KMS-11 (cell line): ENCODE measurements around the gene FAM118A.

ENCODE experiments used
- H2AFZ ChIP-seq: fragments of 200-600 bp; sonication (generic); 2 replicates; pipeline ENCODE4 v1.6.1; 2016; ENCODE audit warnings: antibody characterized with exemption, mixed run types, low read depth
- H3K27ac ChIP-seq: fragments of 200-600 bp; sonication (generic); 2 replicates; pipeline ENCODE4 v1.6.1; 2016; ENCODE audit warnings: mild to moderate bottlenecking, mixed run types
- H3K27me3 ChIP-seq: fragments of 200-600 bp; sonication (generic); 2 replicates; pipeline ENCODE4 v1.6.1; 2017; ENCODE audit warnings: mild to moderate bottlenecking, low read depth, mixed run types, moderate library complexity; ENCODE audit not compliant: insufficient read depth
- H3K36me3 ChIP-seq: fragments of 200-600 bp; sonication (generic); 2 replicates; pipeline ENCODE4 v1.6.1; 2017; ENCODE audit warnings: mild to moderate bottlenecking, mixed run types; ENCODE audit not compliant: insufficient read depth
- H3K4me1 ChIP-seq: fragments of 200-600 bp; sonication (generic); 2 replicates; pipeline ENCODE4 v1.6.1; 2016; ENCODE audit warnings: mild to moderate bottlenecking, low read depth, mixed run types; ENCODE audit not compliant: poor library complexity, severe bottlenecking
- H3K4me2 ChIP-seq: fragments of 200-600 bp; sonication (generic); 2 replicates; pipeline ENCODE4 v1.7.0; 2016; ENCODE audit warnings: mild to moderate bottlenecking, mixed run types
- H3K4me3 ChIP-seq: fragments of 200-600 bp; sonication (generic); IDR thresholded peaks from 2 replicates; pipeline ENCODE4 v1.6.1; 2017; ENCODE audit warnings: low read depth, low read length, mixed read lengths; ENCODE audit not compliant: insufficient read depth
- H3K79me2 ChIP-seq: fragments of 200-600 bp; sonication (generic); 2 replicates; pipeline ENCODE4 v1.6.1; 2016; ENCODE audit warnings: low read depth, mixed run types; ENCODE audit not compliant: insufficient read depth
- H3K9ac ChIP-seq: fragments of 200-600 bp; sonication (generic); 2 replicates; pipeline ENCODE4 v1.6.1; 2016; ENCODE audit warnings: mild to moderate bottlenecking, mixed run types
- H4K20me1 ChIP-seq: fragments of 200-600 bp; sonication (generic); 2 replicates; pipeline ENCODE4 v1.6.1; 2016; ENCODE audit warnings: mild to moderate bottlenecking, mixed run types; ENCODE audit not compliant: insufficient read depth
- CTCF ChIP-seq: fragments of 200-600 bp; sonication (generic); conservative IDR thresholded peaks from 2 replicates; pipeline ENCODE4 v1.6.1; 2017; ENCODE audit warnings: low read depth, mild to moderate bottlenecking, antibody characterized with exemption, low read length, moderate library complexity, mixed read lengths

Gene FAM118A

GRCh38 chr22:45329530-45329936 lies 19.8 kb downstream of the FAM118A start:
- H3K27me3 ChIP-seq, result no peaks in the 10 kb centered on the region
- no peak overlapping the region for H3K4me3 ChIP-seq
- H2AFZ ChIP-seq, result no peak overlapping the region
- H3K36me3 ChIP-seq, result no peaks in the 10 kb centered on the region
- no peak overlapping the region for H3K27ac ChIP-seq
- no peaks in the 10 kb centered on the region for H4K20me1 ChIP-seq
- H3K4me2 ChIP-seq, result no peak overlapping the region
- TF ChIP-seq CTCF, result no peak
- H3K9ac ChIP-seq, result no peak overlapping the region
- H3K4me1 ChIP-seq, result peaks cover 7% of the 10 kb centered on the region
- no peaks in the 10 kb centered on the region for H3K79me2 ChIP-seq

- no peak overlapping the region for H3K27ac ChIP-seq
- H3K36me3 ChIP-seq, result no peaks in the 10 kb centered on the region
- H3K27me3 ChIP-seq, result no peaks in the 10 kb centered on the region
- no peaks in the 10 kb centered on the region for H3K79me2 ChIP-seq
- no peak overlapping the region for H3K4me3 ChIP-seq
- H3K4me2 ChIP-seq, result no peak overlapping the region
- no peaks in the 10 kb centered on the region for H4K20me1 ChIP-seq
- H3K4me1 ChIP-seq, result peaks cover 7% of the 10 kb centered on the region
- no peak for TF ChIP-seq CTCF
- H2AFZ ChIP-seq, result no peak overlapping the region
- no peak overlapping the region for H3K9ac ChIP-seq
Measured at GRCh38 chr22:45330548-45330947, 20.8 kb downstream of the FAM118A start.

- Histone ChIP-seq H3K27ac (no peak overlapping the region), H4K20me1 (no peaks in the 10 kb centered on the region), H3K9ac (no peak overlapping the region), H3K4me1 (peaks cover 7% of the 10 kb centered on the region), H3K4me3 (no peak overlapping the region), H3K79me2 (no peaks in the 10 kb centered on the region), H3K27me3 (no peaks in the 10 kb centered on the region), H3K36me3 (no peaks in the 10 kb centered on the region), H2AFZ (no peak overlapping the region), H3K4me2 (no peak overlapping the region)
- TF ChIP-seq CTCF, result no peak
Measured at GRCh38 chr22:45331486-45331885, 21.8 kb downstream of the FAM118A start.

GRCh38 chr22:45332001-45332400 lies 22.3 kb downstream of the FAM118A start:
- H4K20me1 ChIP-seq, result no peaks in the 10 kb centered on the region
- H3K27ac ChIP-seq, result no peak overlapping the region
- no peaks in the 10 kb centered on the region for H3K36me3 ChIP-seq

More at GRCh38 chr22:45332001-45332400, 22.3 kb downstream of the FAM118A start:
- no peak overlapping the region for H3K4me3 ChIP-seq
- TF ChIP-seq CTCF, result no peak
- no peak overlapping the region for H2AFZ ChIP-seq
- no peaks in the 10 kb centered on the region for H3K79me2 ChIP-seq
- no peaks in the 10 kb centered on the region for H3K27me3 ChIP-seq
- peaks cover 7% of the 10 kb centered on the region for H3K4me1 ChIP-seq
- H3K9ac ChIP-seq, result no peak overlapping the region
- H3K4me2 ChIP-seq, result no peak overlapping the region
